ENCODE data around the gene MZF1. TPM values are rescaled to one million over a fixed set of nuclear protein-coding genes. Genes with fewer than 3 reads are reported as not detected.

MZF1 gene
- total and polyA plus RNA-seq, 9 of the 15 experiments (the other 6 are each of a cell fraction or from before 2014, with no cell fraction given): 0.31 to 29.3 (median 11.5) TPM

DNA sequence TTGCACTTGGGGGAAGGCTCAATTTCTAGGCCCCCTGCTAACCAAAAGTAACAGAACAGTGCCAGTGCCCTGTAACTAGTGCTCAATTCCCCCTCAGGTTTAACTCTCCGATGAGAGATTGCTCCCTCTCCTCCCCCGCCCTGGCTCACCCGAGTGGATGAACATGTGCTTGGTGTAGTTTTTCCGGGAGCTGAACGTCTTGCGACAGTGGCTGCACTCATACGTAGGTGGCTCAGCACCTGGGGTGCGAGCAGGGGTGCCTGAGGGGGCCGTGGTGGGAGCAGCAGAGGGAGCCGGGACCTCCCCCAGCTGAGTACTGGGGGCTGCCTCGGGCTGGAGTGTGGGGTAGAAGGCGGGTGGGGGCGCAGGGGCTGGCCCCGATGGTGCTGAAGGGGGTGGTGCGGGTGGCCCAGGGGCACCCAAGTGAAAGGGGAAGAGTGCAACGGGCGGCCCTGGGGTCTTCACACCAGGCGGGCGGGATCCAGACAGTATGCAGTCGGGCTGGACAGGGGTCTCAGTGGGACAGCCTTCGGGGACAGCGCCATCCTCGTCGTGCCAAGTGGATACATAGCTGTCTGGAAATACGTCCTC lies 56.8 kb downstream of the MZF1 start:
- DNase-seq (ENCODE audit: extremely low read depth in 1 of 4, low spot score in 3 of 4): no peak
- H3K9me3 ChIP-seq (replicated peaks; ENCODE audit: control insufficient read depth, insufficient read depth, low read depth, low read length): no peaks in the 10 kb centered on the region
- no peak overlapping the region for H3K4me3 ChIP-seq
- H3K9ac ChIP-seq (ENCODE audit: insufficient read depth in 1 of 2, low read depth in 2 of 2, low read length in 2 of 2): peak overlapping the region in 1 of 2 experiments; percentile 41; a peak in 1 of 4 replicates
- intact Hi-C loops (cut with micrococcal nuclease): no loop called here
- no peak overlapping the region for H2AFZ ChIP-seq (ENCODE audit: low read depth, low read length)
- no peaks in the 10 kb centered on the region for H4K20me1 ChIP-seq (replicated peaks; ENCODE audit: control insufficient read depth, insufficient read depth, low read length)
- H3K9me1 ChIP-seq (ENCODE audit: control insufficient read depth, insufficient read depth, low read length): peaks cover 5% of the 10 kb centered on the region
- TF ChIP-seq LEF1 (IDR thresholded peaks at IDR 0.05) (no peak), SRSF1 (IDR thresholded peaks at IDR 0.05; ENCODE audit: low read depth, low read length) (no peak), SETDB1 (IDR thresholded peaks at IDR 0.05; ENCODE audit: low read length) (no peak), TFAM (CRISPR knock-in tag; conservative IDR thresholded peaks at IDR 0.05) (no peak), KLF16 (IDR thresholded peaks at IDR 0.05) (no peak)
- TF ChIP-seq, protein P1, sequence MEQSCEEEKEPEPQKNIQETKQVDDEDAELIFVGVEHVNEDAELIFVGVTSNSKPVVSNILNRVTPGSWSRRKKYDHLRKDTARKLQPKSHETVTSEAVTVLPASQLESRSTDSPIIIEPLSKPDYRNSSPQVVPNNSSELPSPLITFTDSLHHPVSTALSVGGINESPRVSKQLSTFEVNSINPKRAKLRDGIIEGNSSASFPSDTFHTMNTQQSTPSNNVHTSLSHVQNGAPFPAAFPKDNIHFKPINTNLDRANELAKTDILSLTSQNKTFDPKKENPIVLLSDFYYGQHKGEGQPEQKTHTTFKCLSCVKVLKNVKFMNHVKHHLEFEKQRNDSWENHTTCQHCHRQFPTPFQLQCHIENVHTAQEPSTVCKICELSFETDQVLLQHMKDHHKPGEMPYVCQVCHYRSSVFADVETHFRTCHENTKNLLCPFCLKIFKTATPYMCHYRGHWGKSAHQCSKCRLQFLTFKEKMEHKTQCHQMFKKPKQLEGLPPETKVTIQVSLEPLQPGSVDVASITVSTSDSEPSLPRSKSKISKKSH (CRISPR knock-in tag; IDR thresholded peaks at IDR 0.05): no peak
- TF ChIP-seq, protein P2, sequence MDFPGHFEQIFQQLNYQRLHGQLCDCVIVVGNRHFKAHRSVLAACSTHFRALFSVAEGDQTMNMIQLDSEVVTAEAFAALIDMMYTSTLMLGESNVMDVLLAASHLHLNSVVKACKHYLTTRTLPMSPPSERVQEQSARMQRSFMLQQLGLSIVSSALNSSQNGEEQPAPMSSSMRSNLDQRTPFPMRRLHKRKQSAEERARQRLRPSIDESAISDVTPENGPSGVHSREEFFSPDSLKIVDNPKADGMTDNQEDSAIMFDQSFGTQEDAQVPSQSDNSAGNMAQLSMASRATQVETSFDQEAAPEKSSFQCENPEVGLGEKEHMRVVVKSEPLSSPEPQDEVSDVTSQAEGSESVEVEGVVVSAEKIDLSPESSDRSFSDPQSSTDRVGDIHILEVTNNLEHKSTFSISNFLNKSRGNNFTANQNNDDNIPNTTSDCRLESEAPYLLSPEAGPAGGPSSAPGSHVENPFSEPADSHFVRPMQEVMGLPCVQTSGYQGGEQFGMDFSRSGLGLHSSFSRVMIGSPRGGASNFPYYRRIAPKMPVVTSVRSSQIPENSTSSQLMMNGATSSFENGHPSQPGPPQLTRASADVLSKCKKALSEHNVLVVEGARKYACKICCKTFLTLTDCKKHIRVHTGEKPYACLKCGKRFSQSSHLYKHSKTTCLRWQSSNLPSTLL (IDR thresholded peaks at IDR 0.05): no peak
- no peak overlapping the region; the same call in 1 of the 2 replicates for H3K4me2 ChIP-seq (ENCODE audit: insufficient read depth, low read length)
- ChIA-PET POLR2A (interaction anchor here (1.0 kb wide), 1 partner anchor 34 kb away, joined by 4 read pairs; no protein-coding TSS in a partner anchor), CTCF (ENCODE audit: low intra/inter-chr PET ratio) (no interaction called here)
- ATAC-seq: no peak
- H3K4me1 ChIP-seq (replicated peaks in 1 of 2; ENCODE audit: control insufficient read depth in 2 of 2, insufficient read depth in 2 of 2, low read length in 2 of 2): peaks cover 9 to 73% of the 10 kb centered on the region in 2 experiments
- WGBS (ENCODE audit: insufficient coverage, low coverage, missing lambda C conversion rate): 85% methylated on average over 14 of the region's 25 CpGs
- in situ Hi-C loops (cut with MboI): no loop called here
- H3K27me3 ChIP-seq (ENCODE audit: control insufficient read depth in 2 of 2, insufficient read depth in 2 of 2, low read length in 2 of 2): no peaks in the 10 kb centered on the region
- no peak for FAIRE-seq
- H3K36me3 ChIP-seq (ENCODE audit: control insufficient read depth, insufficient read depth, low read length): peaks cover 31% of the 10 kb centered on the region; the same call in 2 of the 3 replicates
- no TSS peak for BruUV-seq (replicated peaks)
- peaks cover 55% of the 10 kb centered on the region for H3K79me2 ChIP-seq (ENCODE audit: control insufficient read depth, insufficient read depth, low read length)
- H3K27ac ChIP-seq (ENCODE audit: extremely low read depth, low read depth, low read length): no peak overlapping the region; the same call in 2 of the 3 replicates

Measured in K562 (cell line).